Endometrial microvascular endothelial cells (primary cell): ENCODE data around the gene PRKAG2. TPM values are rescaled to one million over a fixed set of nuclear protein-coding genes. Genes with fewer than 3 reads are reported as not detected.

Experiments used
- in situ Hi-C: cut with HindIII; loops from 2 replicates; pipeline ENCODE4 v1.10.0; 2017; ENCODE audit warnings: low sequenced_read_pairs, low pct_unique_long_range_greater_than_20kb; ENCODE audit errors: inconsistent ontology term
- total RNA-seq: library from RNA; depleted of rRNA; stranded (reverse); fragments of >200 nt; gene quantifications from one replicate; pipeline ENCODE4 v1.2.3, GENCODE V29; 2015; ENCODE audit errors: inconsistent ontology term

Gene PRKAG2
- total RNA-seq, 1 donor from 2014 or later = 67.1 TPM

DNA sequence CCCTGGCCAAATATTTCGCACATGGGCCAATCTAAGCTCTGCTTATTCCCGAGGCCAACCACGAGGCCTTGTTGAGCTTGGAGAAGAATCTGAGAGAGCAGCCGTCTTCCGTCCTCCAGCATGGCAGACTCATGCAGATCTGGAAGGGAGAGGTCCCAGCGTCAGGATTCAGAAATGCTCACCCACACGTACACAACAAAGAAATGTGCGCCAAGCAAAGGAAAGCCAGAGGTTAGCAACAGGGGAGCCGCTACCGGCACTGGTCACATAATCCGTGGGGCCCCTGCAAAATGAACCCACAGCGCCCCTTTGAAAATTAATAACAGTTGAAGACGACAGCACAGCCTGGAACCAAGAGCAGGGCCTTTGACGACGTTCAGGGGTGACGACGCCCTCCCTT, 25.4 kb upstream of the PRKAG2 start:
- in situ Hi-C loops = no loop called here

- in situ Hi-C loops = no loop called here
Measured at GRCh38 chr7:151901828-151902227, 24.9 kb upstream of the PRKAG2 start.

DNA sequence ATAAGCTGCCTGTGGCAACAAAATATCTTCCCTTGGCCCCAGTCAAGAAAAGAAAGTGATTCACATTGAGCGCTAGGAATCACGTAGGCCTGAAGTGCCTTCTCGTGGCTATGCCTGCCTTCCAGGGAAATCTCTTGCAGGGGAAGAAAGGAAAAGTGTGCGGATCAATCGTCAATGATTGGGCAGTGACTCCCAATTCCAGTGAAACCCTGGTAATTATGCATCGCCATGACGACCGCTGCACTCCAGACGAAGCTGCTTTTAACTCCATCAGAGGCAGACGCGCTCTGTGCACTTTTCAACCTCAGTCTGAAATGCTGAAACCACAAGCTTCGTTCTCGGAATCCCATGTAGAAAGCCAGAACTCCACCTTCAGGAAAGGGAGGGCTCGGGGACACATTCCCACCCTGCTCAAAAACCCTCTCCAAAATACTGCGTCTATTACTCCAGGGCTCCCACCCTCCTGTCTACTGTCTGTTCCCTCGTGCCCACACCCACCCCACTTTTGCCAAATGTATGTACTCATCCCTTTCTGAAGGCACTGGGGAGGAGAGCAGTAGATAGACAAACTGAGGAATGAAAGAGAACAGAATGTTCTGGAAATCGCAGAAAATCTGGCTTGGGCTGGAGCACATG, 24.2 kb upstream of the PRKAG2 start:
- in situ Hi-C loops = no loop called here

- in situ Hi-C loops = no loop called here
Measured at GRCh38 chr7:151900591-151900985, 23.7 kb upstream of the PRKAG2 start.

GRCh38 chr7:151899513-151900360, 22.8 kb upstream of the PRKAG2 start:
- in situ Hi-C loops = no loop called here

GRCh38 chr7:151897951-151898686, 21.2 kb upstream of the PRKAG2 start:
- in situ Hi-C loops = no loop called here

DNA sequence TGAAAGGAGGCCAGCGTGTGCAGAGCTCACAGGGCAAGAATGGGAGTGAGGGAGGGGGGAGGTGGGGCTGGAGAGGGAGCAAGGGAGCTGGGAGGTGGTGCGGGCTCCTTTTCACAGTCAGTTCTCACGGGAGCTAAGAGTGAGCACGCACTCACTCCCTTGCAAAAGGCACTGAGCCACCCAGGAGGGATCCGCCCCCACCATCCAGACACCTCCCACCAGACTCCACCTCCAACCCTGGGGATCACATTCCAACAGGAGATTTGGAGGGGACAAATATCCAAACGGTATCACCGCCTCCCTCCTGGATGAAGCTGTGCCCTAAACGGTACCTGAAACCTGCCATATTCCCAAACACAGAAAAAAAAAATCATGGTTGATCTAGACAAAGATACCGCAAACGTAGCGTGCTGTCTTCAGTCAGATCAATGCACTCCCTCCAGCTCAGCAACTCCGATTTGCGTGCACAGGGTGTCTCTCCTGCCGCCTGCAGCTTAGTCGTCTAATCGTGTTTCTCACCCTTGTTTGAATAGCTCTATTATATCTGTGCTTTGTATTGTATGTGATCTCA, 20.3 kb upstream of the PRKAG2 start:
- in situ Hi-C loops = no loop called here

- in situ Hi-C loops = no loop called here
Measured at GRCh38 chr7:151896486-151896885, 19.6 kb upstream of the PRKAG2 start.

GRCh38 chr7:151896086-151896485, 19.2 kb upstream of the PRKAG2 start:
- in situ Hi-C loops = no loop called here

- in situ Hi-C loops = no loop called here
Measured at GRCh38 chr7:151895631-151896031, 18.7 kb upstream of the PRKAG2 start.

DNA sequence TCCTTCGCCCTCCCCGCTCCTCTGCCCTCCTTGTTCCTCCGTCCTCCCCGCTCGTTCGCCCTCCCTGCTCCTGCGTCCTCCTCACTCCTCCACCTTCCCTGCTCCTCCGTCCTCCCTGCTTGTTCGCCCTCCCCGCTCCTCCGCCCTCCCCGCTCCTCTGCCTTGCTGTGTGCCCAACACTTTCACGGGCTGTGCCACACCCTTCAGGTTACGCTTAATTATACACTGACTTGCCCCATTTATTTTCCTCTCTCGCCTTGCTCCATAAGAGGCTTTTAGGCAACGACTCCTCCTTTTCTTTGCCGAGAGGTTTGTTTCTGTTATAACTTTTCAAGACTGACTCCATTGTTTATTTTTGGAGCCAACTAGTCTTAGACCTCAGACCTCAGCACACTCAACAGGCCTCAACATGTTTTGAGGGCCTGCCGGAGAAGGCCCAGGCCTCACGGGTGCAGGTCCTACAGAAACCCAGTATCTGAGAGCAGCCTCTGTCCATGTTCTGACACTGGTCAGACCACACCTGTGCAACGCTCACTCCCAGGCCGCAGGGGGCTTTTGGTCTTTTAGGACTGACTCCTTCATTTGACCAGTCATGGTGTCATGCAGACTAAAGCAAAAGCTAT, 18.2 kb upstream of the PRKAG2 start:
- in situ Hi-C loops = no loop called here

- in situ Hi-C loops = no loop called here
Measured at GRCh38 chr7:151894111-151895007, 17.4 kb upstream of the PRKAG2 start.

GRCh38 chr7:151893405-151893923, 16.5 kb upstream of the PRKAG2 start:
- in situ Hi-C loops = no loop called here

GRCh38 chr7:151891753-151892152, 14.8 kb upstream of the PRKAG2 start:
- in situ Hi-C loops = no loop called here

DNA sequence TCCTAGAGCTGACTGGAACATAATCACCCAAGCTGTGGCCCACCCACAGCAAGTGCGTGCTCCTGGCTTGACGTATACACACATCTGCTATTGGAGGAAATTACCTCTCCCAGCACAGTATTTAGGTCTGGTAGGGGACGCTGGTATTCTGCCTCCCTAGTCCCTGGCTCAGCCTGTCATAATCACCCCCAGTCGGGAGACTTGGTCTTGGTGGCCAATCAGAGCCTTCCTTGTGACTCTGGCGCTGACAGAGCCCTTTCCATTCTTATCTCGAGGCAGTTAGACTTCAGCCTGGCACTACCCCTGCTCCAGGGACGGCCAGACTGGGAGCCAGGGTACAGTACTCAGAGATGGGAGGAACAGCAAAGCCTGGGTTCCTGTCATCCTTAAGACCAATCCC, 14.3 kb upstream of the PRKAG2 start:
- in situ Hi-C loops = no loop called here

DNA sequence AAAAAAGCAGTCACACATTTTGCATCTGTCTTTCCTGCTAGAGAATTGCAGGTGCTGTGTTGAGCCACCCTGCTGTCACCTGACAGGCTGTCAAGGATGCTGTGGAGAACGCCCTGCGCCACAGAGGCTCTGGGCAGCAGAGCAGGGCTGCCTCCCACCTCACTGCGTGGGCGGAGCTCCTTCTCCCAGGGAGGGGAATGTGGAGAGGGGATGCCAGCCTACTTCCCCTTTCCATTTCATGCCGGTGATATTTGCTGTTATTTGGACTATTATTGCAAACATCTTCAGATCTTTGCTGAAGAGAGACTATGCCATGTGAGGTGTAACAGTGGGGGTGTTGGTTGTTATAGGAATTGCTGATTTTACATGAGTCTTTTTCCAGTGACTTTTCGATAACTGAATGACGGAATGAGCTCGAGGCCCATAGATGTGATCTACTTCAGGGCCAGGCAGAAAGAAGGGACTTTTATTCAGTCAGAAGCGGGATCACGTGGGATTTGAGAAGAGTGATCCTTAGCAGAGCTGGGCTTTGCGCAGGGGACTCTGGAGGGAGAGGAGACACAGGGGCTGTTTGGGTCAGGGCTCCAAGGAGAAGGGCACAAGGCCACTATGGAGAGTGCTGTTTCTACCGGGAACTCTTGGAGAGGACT, 13.6 kb upstream of the PRKAG2 start:
- in situ Hi-C loops = no loop called here
